ENCODE results near the gene JAML. TPM values are rescaled to one million over a fixed set of nuclear protein-coding genes. Genes with fewer than 3 reads are reported as not detected.
A peak's percentile ranks its signal among the peaks of the same experiment; 100 is the strongest.

JAML gene
- total and polyA plus RNA-seq, 9 of the 15 experiments (the other 6 are each of a cell fraction or from before 2014, with no cell fraction given): 0.05 to 0.32 (median 0.22) TPM; not detected in 4

GRCh38 chr11:118238929-118239328 lies 14.1 kb upstream of the JAML start:
- Histone ChIP-seq H3K4me3 (no peak overlapping the region), H3K9me3 (replicated peaks; ENCODE audit: control insufficient read depth, insufficient read depth, low read depth, low read length) (no peaks in the 10 kb centered on the region), H3K4me2 (ENCODE audit: insufficient read depth, low read length) (no peak overlapping the region), H3K27ac (ENCODE audit: extremely low read depth, low read depth, low read length) (no peak overlapping the region), H3K36me3 (ENCODE audit: control insufficient read depth, insufficient read depth, low read length) (no peaks in the 10 kb centered on the region), H3K9ac (ENCODE audit: insufficient read depth in 1 of 2, low read depth in 2 of 2, low read length in 2 of 2) (no peak overlapping the region), H3K9me1 (ENCODE audit: control insufficient read depth, insufficient read depth, low read length) (no peaks in the 10 kb centered on the region), H3K27me3 (ENCODE audit: control insufficient read depth in 2 of 2, insufficient read depth in 2 of 2, low read length in 2 of 2) (peaks cover 2 to 13% of the 10 kb centered on the region in 2 experiments; a peak in 2 of 5 replicates), H4K20me1 (replicated peaks; ENCODE audit: control insufficient read depth, insufficient read depth, low read length) (no peaks in the 10 kb centered on the region; the same call in 1 of the 2 replicates), H2AFZ (ENCODE audit: low read depth, low read length) (no peak overlapping the region), H3K4me1 (replicated peaks in 1 of 2; ENCODE audit: control insufficient read depth in 2 of 2, insufficient read depth in 2 of 2, low read length in 2 of 2) (peaks cover 3 to 24% of the 10 kb centered on the region in 2 experiments), H3K79me2 (ENCODE audit: control insufficient read depth, insufficient read depth, low read length) (no peaks in the 10 kb centered on the region)
- in situ Hi-C loops (cut with MboI) (no loop called here), intact Hi-C loops (cut with micrococcal nuclease) (no loop called here)
- FAIRE-seq: no peak
- TF ChIP-seq BACH1 (tag; IDR thresholded peaks at IDR 0.05) (peak; percentile 24; the same call in 1 of the 2 replicates), SRF (CRISPR knock-in tag; IDR thresholded peaks at IDR 0.05) (0 out of 4 replicates have a peak, but pooled peaks of 1 of the 2 experiments have one; percentile 38), NR2C2 (CRISPR knock-in tag; IDR thresholded peaks at IDR 0.05) (no peak), NR2C2 (tag; IDR thresholded peaks at IDR 0.05) (peak; percentile 46; the same call in 1 of the 2 replicates), GATAD2A (IDR thresholded peaks at IDR 0.05) (no peak)
- CTCF ChIA-PET (ENCODE audit: low intra/inter-chr PET ratio): no interaction called here
- no peak for ATAC-seq
- no peak for DNase-seq (ENCODE audit: extremely low read depth in 1 of 4, low spot score in 3 of 4)
- no TSS peak for BruUV-seq (replicated peaks)
- WGBS (ENCODE audit: insufficient coverage, low coverage, missing lambda C conversion rate): 33% methylated on average over 1 of the region's 1 CpG
- POLR2A ChIA-PET: interaction anchor here (0.8 kb wide), 1 partner anchor 24 kb away, joined by 3 read pairs; no protein-coding TSS in a partner anchor

GRCh38 chr11:118238421-118238820 lies 13.6 kb upstream of the JAML start:
- intact Hi-C loops (cut with micrococcal nuclease): no loop called here
- no peak for FAIRE-seq
- BruUV-seq (replicated peaks): no TSS peak
- Histone ChIP-seq H4K20me1 (replicated peaks; ENCODE audit: control insufficient read depth, insufficient read depth, low read length) (no peaks in the 10 kb centered on the region; the same call in 1 of the 2 replicates), H3K27ac (ENCODE audit: extremely low read depth, low read depth, low read length) (no peak overlapping the region), H3K36me3 (ENCODE audit: control insufficient read depth, insufficient read depth, low read length) (no peaks in the 10 kb centered on the region), H3K9ac (ENCODE audit: insufficient read depth in 1 of 2, low read depth in 2 of 2, low read length in 2 of 2) (no peak overlapping the region), H3K27me3 (ENCODE audit: control insufficient read depth in 2 of 2, insufficient read depth in 2 of 2, low read length in 2 of 2) (peaks cover 2 to 13% of the 10 kb centered on the region in 2 experiments; a peak in 2 of 5 replicates), H3K4me1 (replicated peaks in 1 of 2; ENCODE audit: control insufficient read depth in 2 of 2, insufficient read depth in 2 of 2, low read length in 2 of 2) (peaks cover 3 to 24% of the 10 kb centered on the region in 2 experiments), H3K9me1 (ENCODE audit: control insufficient read depth, insufficient read depth, low read length) (no peaks in the 10 kb centered on the region), H3K4me2 (ENCODE audit: insufficient read depth, low read length) (no peak overlapping the region), H3K79me2 (ENCODE audit: control insufficient read depth, insufficient read depth, low read length) (no peaks in the 10 kb centered on the region), H2AFZ (ENCODE audit: low read depth, low read length) (no peak overlapping the region), H3K4me3 (no peak overlapping the region), H3K9me3 (replicated peaks; ENCODE audit: control insufficient read depth, insufficient read depth, low read depth, low read length) (no peaks in the 10 kb centered on the region)
- CTCF ChIA-PET (ENCODE audit: low intra/inter-chr PET ratio): no interaction called here
- 55% methylated on average over 2 of the region's 2 CpGs for WGBS (ENCODE audit: insufficient coverage, low coverage, missing lambda C conversion rate)
- no peak for ATAC-seq
- in situ Hi-C loops (cut with MboI): no loop called here
- POLR2A ChIA-PET: no interaction called here
- DNase-seq (ENCODE audit: extremely low read depth in 1 of 4, low spot score in 3 of 4): no peak
- TF ChIP-seq CEBPG (CRISPR knock-in tag; IDR thresholded peaks at IDR 0.05): no peak
- peak; percentile 54 to 75 for TF ChIP-seq CEBPG (tag; conservative IDR thresholded peaks at IDR 0.05 in 1 of 2, IDR thresholded peaks at IDR 0.05 in 1 of 2)
- TF ChIP-seq ZFPM2 (CRISPR knock-in tag; IDR thresholded peaks at IDR 0.05): no peak
- TF ChIP-seq NUFIP1 (IDR thresholded peaks at IDR 0.05; ENCODE audit: partially characterized antibody): no peak
